M059J (cell line): ENCODE measurements around the gene CACNB2. TPM values are rescaled to one million over a fixed set of nuclear protein-coding genes. Genes with fewer than 3 reads are reported as not detected.
A peak's percentile ranks its signal among the peaks of the same experiment; 100 is the strongest.

ENCODE experiments used
- DNase-seq: peaks from one replicate; pipeline ENCODE4 v3.0.0-alpha.2; 2012; ENCODE audit warnings: low read depth
- total RNA-seq: library from RNA; depleted of rRNA; stranded (reverse); fragments of >200 nt; shearing (Covaris generic); gene quantifications from 2 replicates; pipeline ENCODE4 v1.2.3, GENCODE V29; 2014

The CACNB2 gene
- total RNA-seq, 1 experiment from 2014 or later: 0.52 TPM

GRCh38 chr10:18290651-18291313 is 150.6 kb downstream of the CACNB2 start:
- no peak for DNase-seq

- DNase-seq: no peak
These were observed 153.6 kb downstream of the CACNB2 start for GRCh38 chr10:18293536-18294510.

GRCh38 chr10:18294633-18295032 is 154.4 kb downstream of the CACNB2 start:
- no peak for DNase-seq

DNA sequence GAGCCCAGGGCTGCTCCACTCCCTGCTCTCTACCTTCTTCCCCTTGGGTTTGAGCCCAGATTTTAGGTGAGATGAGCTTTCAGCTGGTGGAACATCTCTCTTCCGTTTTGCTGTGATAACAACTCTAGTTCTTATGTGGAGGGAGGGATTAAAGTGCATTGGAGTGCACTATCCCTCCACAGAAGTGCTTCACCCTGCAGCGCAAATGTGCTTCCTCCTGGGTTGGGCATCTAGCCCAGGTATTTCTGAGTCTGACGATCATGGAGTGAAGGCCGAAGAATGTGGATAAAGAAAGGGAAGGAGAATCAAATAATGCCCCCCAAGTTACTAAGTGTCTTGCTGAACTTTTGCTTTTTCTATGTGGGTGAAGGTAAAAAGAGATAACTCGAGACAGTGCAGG is 157.4 kb downstream of the CACNB2 start:
- DNase-seq: no peak

DNA sequence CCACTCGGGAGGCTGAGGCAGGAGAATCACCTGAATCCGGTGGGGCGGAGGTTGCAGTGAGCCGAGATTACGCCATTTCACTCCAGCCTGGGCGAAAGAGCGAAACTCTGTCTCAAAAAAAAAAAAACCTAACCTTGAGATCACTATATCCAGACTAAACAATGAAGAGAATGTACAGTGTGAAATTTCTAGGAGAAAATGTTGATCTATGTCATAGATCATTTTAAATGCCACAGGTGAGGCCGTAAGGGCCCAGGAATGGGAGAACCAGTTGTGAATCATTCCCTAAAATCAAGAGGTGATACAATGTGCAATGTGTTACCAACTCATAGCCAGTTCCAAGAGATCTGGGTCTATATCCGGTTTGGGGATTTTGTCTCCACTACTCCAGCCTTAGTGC is 158.0 kb downstream of the CACNB2 start:
- DNase-seq: no peak

GRCh38 chr10:18303851-18304801 is 163.9 kb downstream of the CACNB2 start:
- no peak for DNase-seq

GRCh38 chr10:18306031-18306430 is 165.8 kb downstream of the CACNB2 start:
- DNase-seq: no peak

- no peak for DNase-seq
These were observed 168.4 kb downstream of the CACNB2 start for GRCh38 chr10:18308600-18308999.

DNA sequence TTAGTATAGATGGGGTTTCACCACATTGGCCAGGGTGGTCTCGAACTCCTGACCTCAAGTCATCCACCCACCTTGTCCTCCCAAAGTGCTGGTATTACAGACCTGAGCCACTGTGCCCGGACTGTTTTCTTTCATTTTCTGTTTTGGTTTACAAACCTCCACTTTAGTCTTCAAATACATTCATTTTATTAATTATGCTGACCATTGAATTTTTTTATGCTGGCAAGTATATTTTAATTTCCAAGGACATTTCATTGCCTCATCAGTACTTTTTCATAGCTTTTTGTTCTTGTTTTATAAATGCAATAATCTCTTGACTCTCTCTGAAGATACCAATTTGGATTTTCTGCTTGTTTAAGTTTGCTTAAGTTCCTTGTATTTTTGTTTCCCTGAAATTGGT is 170.5 kb downstream of the CACNB2 start:
- no peak for DNase-seq

- peak; percentile 5 for DNase-seq
These were observed 172.3 kb downstream of the CACNB2 start for GRCh38 chr10:18312374-18313139.

GRCh38 chr10:18313140-18313530 is 172.9 kb downstream of the CACNB2 start:
- DNase-seq: no peak

- DNase-seq: no peak
These were observed 173.4 kb downstream of the CACNB2 start for GRCh38 chr10:18313626-18314025.

- no peak for DNase-seq
These were observed 179.4 kb downstream of the CACNB2 start for GRCh38 chr10:18319628-18320027.

GRCh38 chr10:18321371-18321770 is 181.1 kb downstream of the CACNB2 start:
- DNase-seq: no peak

DNA sequence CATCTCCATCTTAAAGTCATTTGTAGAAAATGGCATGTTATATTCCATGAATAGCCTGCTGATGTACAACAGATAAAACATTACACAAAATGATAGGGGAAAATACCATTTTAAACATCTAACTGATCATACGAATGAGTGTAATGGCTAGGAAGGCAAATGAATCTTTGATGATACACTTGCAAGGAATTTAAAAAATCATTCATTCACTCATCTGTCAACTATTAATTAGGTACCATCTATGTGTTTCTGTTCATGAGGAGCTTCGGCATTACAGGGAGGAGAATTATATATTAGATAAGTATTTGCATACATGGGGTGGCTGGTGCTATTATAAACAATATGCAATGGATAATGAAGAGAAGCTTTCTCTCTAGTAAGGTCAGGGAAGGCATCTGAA is 183.7 kb downstream of the CACNB2 start:
- no peak for DNase-seq

DNA sequence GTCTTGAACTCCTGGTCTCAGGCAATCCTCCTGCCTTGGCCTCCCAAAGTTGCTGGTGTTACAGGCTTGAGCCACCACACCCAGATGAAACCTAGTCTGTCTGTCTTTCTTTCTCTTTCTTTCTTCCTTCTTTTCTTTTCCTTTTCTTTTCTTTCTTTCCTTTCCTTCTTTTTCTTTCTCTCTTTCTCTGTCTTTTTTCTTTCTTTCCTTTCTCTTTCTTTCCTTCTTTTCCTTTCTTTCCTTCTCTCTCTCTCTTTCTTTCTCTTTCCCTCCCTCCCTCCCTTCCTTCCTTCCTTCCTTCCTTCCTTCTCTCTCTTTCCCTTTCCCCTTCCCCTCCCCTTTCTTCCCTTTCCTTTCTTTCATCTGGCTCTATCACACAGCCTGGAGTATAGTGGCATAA is 185.2 kb downstream of the CACNB2 start:
- DNase-seq: no peak

- DNase-seq: no peak
These were observed 185.8 kb downstream of the CACNB2 start for GRCh38 chr10:18325889-18326531.

GRCh38 chr10:18328941-18329340 is 188.7 kb downstream of the CACNB2 start:
- no peak for DNase-seq

DNA sequence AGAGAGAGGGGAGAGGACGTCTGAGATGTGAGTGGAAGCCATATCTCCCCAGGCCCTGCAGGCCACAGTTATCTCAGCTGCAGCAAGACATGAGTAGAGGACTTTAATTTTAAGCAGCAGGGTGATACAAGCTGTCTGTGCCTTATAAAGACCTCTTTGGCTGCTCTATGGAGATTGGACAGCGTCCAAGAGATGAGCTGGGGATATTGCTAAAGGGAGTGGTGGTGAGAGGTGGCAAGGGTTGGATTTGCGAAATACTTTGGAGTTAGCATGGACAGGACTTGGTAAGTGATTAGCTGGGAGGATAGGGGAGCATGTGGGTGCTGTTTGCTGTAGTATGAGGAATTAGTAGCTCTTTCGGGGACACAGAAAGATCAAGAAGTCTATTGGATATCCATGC is 191.8 kb downstream of the CACNB2 start:
- no peak for DNase-seq

GRCh38 chr10:18332484-18332883 is 192.3 kb downstream of the CACNB2 start:
- DNase-seq: no peak

DNA sequence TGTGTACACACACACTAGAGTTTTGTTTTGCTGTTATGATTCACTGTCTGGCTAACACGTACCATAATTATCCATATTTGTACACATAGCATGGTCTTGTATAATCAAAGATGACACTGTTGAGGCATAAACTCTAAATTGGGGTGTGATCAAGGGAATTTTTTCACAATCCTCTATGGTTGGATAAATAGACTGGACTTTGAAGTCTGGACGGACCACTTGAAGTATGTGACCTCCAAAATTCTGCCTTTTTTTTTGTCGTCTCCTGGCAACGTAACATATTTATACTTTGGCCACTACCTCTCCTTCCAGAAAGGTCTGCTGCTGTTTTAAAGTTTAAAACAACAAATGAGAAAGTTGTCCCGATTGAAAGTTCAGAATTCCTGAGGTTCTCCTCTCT is 193.4 kb downstream of the CACNB2 start:
- no peak for DNase-seq
